Ramos (cell line): ENCODE data around the gene SORL1-AS1.

Experiments
- in situ Hi-C: fragments of 300-500 bp; cut with MboI; formaldehyde crosslinking; loops from one replicate; pipeline ENCODE4 v1.14.3; 2022; ENCODE audit warnings: low sequenced_read_pairs; ENCODE audit not compliant: unreplicated experiment

Gene SORL1-AS1

DNA sequence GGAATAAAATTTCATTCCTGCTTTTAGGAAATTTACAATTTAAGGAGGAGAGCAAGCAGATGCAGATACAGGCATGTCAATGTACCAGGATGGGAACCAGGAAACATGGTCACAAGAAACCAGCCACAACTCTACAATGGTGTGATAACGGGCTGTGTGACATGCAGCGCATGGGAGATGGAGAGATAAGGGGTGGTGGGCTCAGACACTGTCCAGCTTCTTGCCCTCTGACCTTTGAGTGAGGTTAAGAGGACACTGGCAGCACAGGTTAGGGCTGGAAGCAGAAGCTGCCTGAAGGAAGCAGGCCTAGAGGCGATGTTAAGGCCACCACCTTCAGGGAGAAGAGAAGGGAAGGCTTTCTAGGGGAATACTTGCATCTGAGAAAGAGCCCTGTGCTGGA, 2.3 kb upstream of the SORL1-AS1 start:
- in situ Hi-C loops: loop anchor here (5.0 kb wide), 1 partner anchor 133 kb away; no protein-coding TSS in a partner anchor

DNA sequence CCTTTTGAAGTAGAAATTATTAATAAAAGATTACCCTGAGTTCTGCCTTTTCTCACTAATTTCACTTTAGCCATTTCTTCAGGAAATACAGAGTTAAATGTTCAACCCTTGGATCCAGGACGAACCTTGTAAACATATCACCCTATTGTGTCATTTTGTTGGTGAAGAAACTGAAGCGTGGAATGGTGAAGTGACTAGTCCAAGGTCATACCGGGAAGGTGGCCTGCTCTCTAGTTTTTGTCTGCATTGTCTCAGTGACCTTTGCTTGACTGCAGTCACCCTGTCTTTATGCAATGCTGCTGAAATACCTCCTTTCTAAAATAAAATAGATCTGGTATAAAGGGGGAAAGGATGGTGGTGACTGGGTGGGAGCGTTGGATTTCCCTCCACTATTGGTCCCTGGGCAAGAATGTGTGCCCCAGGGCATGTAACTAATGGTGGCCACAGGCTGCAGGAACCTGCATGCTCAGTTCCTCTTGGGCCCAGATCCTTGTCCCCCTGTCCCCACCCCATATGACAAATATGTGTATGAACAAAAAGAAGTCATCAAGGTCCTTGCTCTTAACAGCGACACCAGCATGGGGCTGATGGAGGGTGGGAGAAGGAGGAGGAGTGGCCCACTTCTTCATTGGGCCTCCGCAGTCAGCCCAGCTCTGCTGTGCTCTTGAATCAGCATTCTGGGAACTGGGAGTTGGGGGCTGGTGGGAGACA, 977 bp upstream of the SORL1-AS1 start:
- in situ Hi-C loops: no loop called here

DNA sequence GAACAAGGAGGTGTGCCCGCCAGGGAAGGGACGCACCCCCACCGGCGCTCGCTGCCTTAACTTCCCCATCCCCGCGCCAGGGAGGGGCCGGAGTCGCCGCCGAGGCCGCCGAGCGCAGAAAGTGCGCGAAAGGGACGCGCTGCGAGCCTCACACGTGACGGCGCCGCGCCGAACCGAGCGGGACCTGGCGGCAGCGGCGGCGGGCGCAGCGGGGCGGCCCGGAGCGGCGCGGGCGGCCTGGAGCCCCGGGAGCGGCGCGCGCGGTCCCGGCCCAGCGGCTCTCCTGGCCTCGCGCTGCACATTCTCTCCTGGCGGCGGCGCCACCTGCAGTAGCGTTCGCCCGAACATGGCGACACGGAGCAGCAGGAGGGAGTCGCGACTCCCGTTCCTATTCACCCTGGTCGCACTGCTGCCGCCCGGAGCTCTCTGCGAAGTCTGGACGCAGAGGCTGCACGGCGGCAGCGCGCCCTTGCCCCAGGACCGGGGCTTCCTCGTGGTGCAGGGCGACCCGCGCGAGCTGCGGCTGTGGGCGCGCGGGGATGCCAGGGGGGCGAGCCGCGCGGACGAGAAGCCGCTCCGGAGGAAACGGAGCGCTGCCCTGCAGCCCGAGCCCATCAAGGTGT, 670 bp downstream of the SORL1-AS1 start, which contains the start of gene SORL1:
SORL1 (plus strand) TSS at position 329 of the 623 bp plus-strand sequence; CDS start at position 347, 18 bp downstream.
- in situ Hi-C loops: no loop called here

DNA sequence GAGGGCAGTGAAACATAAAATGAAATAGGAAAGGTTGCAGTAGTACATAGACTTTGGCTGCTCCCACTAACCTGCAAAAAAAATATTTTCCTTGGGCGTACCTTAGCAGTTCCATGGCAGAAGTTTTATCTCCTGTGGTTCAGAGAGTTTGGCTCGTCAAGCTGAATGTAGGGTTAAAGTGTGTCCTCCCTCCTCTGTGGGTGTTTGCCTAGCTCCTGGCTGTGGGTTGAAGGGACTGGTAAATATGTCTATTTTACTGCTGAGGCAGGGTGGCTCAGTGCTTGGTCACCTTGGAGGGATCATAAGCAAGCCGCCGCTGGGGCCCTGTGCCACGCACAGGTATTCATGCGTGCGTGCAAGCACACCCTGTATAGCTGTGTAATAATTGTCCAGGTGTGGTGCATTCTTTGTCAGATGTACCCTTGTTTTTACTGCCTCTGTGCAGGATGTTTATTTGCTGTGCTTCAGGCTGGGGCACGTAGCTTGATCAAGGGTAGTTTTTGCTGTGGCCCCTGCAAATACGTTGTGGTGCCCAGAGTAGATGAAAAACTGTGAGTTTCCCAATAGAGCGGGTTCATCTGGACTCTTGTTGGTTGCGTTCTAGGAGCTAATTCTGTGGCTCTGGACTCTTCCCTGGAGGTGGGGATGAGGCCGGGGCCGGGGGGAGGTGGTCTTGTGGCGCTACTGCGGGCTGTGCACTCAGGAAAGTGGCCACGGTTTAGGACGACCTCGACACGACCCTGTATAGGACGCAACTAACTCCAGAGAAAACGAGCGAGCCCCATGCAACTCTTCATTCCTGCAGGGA, 1.4 kb downstream of the SORL1-AS1 start:
- in situ Hi-C loops: no loop called here

DNA sequence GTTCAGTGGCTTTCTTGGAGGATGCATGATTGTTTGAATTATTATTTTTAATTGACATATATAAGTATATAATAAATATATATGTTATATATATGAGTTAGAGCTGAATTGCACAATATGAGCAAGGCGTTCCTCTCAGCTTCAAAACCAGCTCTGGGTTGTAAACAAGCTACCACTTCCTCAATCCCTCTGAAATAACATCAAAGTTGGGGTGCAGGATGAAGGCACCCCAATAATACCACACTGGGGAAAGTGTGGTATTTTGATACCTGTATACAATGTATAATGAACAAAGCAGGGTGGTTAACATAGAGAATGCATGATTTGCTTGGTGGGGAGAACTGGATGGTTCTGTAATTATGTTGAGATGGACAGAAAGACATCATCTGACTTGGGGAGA, 2.4 kb downstream of the SORL1-AS1 start:
- in situ Hi-C loops: no loop called here

DNA sequence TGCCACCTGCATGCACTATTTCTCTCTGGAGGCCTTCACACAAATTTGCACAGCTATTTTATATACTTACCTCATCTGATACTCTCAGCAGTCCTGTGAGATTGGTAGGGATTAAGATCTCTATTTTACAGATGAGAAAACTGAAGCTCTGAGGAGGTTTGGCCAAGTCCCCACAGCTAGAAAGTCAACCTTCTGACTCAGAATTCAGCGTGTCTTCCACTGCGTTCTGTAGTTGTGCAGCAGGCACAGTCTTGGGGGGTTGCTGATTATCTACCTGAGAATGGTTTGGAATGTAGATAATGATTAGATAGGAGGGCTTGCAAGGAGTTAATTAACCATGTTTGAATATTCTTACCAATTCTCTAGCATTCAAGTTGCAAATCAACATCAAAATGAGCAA, 3.1 kb downstream of the SORL1-AS1 start:
- in situ Hi-C loops: loop anchor here (25.0 kb wide), 1 partner anchor 1263 kb away; no protein-coding TSS in a partner anchor

DNA sequence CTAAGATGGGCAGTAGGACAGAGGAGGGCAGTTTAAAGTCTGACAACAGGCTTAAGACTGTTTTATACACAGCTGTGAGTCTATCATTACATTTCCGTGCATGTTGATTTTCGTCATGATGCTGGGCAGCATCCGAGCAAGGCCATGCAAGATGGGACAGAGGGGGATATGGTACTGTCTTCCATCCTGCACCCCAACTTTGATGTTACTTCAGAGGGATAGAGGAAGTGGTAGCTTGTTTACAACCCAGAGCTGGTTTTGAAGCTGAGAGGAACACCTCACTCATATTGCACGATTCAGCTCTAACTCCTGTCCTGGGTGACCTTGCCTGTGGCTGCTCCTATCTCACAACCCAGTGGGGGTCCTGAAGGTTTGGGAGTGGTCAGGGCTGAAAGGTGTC, 3.6 kb downstream of the SORL1-AS1 start:
- in situ Hi-C loops: loop anchor here (25.0 kb wide), 1 partner anchor 1263 kb away; no protein-coding TSS in a partner anchor

DNA sequence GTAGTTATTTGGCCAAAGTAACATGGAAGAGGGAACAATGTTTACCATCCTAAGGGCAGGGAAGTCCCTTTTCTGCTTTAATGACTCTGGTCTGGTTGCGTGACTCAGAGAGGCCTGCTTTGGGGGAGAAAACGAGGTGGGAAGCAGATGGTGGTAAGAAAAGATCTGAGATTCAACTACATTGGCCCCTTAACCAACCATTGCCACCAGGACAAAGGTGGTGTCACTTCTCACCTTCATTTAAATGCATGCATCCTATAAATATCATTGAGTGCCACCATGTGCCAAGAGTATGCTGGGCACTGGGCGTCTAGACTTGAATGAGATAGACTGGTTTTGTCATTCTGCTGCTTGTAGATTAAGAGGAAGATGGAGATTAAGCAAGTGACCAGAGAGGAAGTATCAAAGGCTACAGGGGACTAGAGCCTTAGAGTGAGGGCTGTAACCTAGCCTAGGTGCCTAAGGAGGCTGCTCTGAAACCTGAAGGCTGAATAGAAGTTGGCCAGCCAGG, 4.3 kb downstream of the SORL1-AS1 start:
- in situ Hi-C loops: loop anchor here (25.0 kb wide), 1 partner anchor 1264 kb away; no protein-coding TSS in a partner anchor

DNA sequence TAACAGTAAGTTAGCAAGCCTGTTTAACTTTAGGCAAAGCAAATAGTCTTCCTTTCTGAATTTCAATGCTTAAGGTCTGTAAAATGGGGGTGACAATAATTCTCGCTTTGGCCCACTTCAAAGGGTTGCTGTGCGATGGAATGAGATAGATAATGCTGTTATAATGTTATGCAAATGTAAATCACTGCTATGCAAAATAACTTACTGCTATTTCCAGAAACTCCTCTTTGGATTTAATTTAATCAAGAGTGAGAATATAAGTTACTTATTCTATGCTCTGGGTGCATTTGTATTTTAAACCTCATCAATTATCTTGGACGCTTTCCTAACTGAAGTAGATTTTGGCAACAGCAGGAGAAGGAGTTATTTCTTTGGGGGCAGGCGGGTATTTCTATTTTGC, 4.8 kb downstream of the SORL1-AS1 start:
- in situ Hi-C loops: loop anchor here (25.0 kb wide), 1 partner anchor 1264 kb away; no protein-coding TSS in a partner anchor

DNA sequence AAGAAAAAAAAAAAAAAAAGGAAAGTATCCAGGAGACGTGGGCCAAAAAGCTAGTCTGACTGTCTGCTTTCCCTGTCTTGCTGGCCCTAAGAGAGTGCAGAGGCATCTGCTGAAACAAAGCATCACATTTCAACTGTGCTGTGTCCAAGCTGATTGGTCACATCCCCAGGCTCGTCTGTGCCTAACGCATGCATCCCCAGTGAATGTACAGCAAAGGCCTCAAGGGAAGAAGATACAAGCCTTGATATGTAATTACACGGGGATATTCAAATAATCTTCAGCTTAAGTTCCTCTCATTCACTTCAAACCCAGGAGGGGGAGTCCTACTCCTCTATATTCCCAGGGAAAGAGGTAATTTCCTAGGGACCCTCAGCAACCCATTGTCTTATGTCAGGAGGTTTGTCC, 6.0 kb downstream of the SORL1-AS1 start:
- in situ Hi-C loops: loop anchor here (25.0 kb wide), 1 partner anchor 1266 kb away; no protein-coding TSS in a partner anchor

DNA sequence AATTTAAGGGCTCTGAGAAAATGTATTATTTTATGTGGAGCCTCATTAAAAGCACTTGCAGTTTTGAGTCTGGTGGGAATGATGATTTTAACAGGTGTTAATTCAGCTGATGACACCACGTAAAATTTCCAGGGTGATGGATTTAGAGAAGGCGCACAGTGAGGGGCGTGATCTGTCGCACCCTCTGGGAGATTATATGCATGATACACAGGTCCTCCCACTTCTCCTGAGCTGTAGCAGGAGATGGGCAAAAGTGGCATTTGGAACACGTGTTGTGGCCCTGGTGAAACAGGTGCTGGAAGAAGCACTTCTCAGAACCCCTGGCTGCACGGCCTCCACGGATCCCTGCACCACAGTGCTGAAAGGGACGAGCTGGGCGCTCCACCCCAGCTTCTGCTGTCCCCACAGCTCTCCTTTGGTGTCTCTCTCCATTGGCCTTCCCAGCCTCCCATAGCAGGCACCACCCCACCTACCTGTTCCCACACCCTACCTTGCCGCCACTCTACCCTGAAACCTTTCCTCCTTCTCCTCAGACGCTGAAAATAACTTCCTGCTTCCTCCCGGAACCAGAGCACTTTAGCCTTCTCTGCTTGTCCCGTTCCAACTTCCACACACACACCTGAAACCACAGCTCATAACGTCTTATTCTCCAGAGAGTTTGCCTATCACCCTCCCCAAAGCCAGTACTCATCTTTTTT, 7.5 kb downstream of the SORL1-AS1 start:
- in situ Hi-C loops: loop anchor here (25.0 kb wide), 1 partner anchor 1267 kb away; no protein-coding TSS in a partner anchor

DNA sequence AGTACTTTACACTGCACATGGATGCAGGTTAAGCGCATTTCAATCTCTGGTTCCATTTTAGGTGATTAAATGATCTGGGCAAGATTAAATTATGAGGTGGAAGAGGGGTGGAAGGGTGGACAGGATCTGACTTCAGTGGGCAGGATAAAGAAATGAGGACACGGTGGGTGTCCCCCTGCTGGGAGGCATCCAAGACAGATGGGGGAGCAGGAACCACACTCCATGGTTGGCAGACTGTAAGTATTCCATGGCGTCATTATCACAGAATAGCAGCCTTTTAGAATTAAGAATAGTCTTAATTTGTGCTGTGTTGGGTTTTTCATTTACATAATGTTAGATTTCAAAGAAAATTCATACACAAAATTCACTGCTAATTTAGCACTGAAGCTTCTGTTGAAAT, 8.2 kb downstream of the SORL1-AS1 start:
- in situ Hi-C loops: loop anchor here (25.0 kb wide), 1 partner anchor 1268 kb away; no protein-coding TSS in a partner anchor

DNA sequence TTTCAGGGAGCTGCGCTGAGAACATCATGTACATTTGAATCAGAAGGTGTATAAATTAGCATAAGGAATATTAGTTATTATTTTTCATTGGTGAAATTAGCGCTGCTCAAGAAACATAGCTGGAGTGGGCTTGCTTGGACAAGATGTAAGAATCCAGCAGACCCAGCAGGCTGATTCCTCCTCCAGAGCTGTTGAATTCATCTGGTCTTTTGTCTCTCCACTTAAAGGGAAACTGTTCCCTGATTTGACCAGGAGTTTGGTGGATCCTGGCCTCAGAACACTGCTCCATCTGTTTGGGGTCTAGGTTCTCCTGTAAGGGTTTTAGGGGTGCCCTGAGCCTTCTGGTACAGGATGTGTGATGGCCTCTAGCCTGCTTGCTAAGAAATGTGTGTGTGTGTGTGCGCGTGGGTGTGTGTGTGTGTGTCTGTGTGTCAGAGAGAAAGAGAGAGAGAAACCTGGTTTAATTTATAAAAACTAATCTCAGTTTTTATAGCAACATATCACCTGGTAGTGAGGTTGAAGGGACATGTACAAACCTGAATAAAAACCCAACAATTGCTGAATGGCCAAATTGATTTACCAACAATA, 9.0 kb downstream of the SORL1-AS1 start:
- in situ Hi-C loops: loop anchor here (25.0 kb wide), 1 partner anchor 1269 kb away; no protein-coding TSS in a partner anchor

DNA sequence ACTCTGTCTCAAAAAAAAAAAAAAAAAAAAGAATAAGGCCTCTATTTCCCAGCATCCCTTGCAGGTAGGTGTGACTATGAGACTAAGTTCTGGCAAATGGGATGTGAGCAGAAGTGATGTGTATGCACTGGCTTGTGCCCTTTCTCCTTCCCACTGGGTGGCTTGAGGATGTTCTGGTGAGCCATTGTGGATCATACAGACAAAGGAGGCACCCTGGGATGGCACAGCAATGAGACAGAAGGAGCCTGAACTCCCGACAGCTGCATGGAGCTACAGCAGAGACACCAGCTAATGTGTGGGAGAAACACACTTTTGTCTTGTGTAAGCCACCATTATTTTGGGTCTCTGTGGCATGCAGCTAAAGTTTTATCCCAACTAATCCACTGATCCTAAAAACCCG, 11.2 kb downstream of the SORL1-AS1 start:
- in situ Hi-C loops: loop anchor here (25.0 kb wide), 1 partner anchor 1271 kb away; no protein-coding TSS in a partner anchor

DNA sequence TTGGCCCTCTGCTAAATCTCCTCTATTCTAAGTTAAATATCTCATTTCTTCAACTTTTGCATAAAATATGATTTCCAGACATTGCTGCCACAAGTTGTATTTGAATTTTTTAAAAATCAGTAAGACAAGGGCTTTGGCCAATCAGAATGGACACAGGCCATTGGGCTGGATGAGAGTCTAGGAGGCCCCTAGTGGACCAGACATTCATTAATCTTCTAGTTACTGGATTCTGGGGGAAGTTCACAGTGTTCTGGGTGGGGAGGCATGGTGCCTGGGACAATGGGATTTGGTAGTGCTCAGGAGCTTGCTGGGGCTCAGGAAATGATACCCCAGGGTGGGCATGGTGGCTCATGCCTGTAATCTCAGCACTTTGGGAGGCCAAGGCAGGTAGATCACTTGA, 13.0 kb downstream of the SORL1-AS1 start:
- in situ Hi-C loops: loop anchor here (25.0 kb wide), 1 partner anchor 1273 kb away; no protein-coding TSS in a partner anchor

DNA sequence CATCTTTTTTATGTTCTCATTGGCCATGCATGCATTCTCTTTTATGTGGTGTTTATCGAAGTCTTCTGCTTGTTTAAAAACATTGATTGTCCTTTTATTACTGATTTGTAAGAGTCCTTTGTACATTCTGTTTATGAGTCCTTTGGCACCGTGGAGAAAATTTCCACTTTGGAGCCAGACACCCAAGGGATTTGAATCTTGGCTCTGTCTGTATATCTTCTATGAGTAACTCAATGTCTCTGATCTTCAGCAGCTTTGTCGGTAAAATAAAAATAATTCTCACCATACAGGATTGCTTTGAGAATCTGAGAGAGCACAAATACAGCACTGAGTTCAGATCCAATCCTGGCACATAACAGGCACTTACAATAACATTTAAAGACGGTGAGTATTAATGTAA, 13.4 kb downstream of the SORL1-AS1 start:
- in situ Hi-C loops: loop anchor here (25.0 kb wide), 1 partner anchor 1273 kb away; no protein-coding TSS in a partner anchor

DNA sequence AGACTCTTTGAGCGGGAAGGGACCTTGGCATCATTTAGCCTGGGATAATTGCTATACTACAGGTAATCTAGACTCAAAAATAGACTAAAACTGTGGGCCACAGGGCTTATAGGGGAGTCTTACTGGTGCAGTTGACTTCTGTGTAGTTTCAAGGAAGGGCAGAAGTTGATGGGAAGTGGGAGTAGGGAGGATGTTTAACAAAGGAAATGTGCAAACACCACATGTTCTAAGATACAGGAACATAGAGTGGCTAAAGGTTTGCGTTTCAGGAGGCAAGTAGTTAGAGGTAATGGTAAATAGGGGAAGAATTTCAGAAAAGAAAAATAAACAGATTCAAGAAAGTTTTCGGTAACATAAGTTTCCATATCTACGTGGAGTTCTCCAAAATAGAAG, 15.1 kb downstream of the SORL1-AS1 start:
- in situ Hi-C loops: loop anchor here (25.0 kb wide), 1 partner anchor 1275 kb away; no protein-coding TSS in a partner anchor

DNA sequence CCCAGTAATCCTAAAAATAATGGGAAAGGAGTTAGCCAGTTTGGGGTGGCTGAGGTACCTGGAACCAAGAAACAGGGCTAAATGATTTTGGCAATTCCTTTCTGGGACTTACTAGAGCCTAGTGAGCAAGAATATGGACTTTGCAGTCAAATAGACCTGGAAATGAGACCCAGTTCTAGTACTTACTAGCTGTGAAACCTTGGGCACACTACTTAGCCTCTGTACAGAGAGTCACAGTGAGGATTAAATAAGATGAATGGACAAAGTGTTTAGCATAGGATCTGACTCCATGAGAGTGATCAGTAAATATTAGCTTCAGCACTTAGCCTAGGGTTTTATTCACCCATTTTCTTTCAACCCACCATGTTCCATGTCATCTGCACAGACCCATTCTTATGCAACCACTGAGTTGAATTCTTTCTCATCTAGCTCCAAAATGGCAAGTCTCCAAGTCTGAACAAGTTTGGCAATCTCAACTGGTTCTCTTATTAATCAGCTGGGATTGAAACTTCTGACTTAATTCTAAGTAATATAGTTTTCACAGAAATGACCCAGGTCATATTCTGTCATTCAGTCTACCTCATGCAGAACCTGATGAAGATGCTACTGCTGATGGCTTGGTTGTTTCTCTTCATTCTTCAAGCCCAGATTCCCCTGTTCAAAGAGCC, 15.6 kb downstream of the SORL1-AS1 start:
- in situ Hi-C loops: loop anchor here (25.0 kb wide), 1 partner anchor 1275 kb away; no protein-coding TSS in a partner anchor
